ENCODE results near the gene STX18. TPM values are rescaled to one million over a fixed set of nuclear protein-coding genes. Genes with fewer than 3 reads are reported as not detected.

The STX18 gene
- total RNA-seq, 1 experiment from 2014 or later: 18.5 TPM

DNA sequence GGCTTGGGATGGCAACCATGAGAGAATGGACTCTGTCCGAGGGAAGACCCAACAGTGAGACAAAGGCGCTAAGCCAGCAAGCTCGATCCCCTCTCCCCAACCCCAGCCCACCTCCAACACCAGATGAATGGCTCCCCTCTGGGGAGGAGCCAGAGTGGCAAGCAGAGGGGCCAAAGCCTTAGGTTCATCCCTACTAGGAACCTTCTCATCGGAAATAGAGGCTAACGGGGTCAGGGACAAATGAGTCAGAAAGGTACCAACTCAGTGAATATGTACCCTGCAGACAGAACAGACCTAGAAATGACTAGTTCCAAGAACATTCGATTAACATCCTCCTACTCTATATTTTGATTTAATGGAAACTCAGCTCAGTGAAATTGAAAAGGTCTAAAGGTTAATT is 81.1 kb downstream of the STX18 start:
- intact Hi-C loops (cut with micrococcal nuclease): no loop called here
- Histone ChIP-seq H3K9ac (ENCODE audit: low read length) (no peak overlapping the region), H3K9me3 (ENCODE audit: control insufficient read depth in 1 of 2, insufficient read depth in 1 of 2, low read depth in 1 of 2, low read length in 2 of 2) (no peaks in the 10 kb centered on the region), H3K27me3 (ENCODE audit: insufficient read depth, low read length) (no peaks in the 10 kb centered on the region), H3K4me3 (replicated peaks in 1 of 2; ENCODE audit: low read depth in 1 of 2, low read length in 2 of 2) (no peak overlapping the region), H3K9me2 (ENCODE audit: insufficient read depth) (no peaks in the 10 kb centered on the region), H2AFZ (ENCODE audit: low read depth, low read length, poor library complexity, severe bottlenecking) (no peak overlapping the region), H4K20me1 (ENCODE audit: insufficient read depth) (no peaks in the 10 kb centered on the region), H3K79me2 (ENCODE audit: insufficient read depth, low read length) (no peaks in the 10 kb centered on the region), H3K27ac (ENCODE audit: low read depth, low read length) (no peak overlapping the region), H3K4me2 (ENCODE audit: low read length) (no peak overlapping the region), H3K4me1 (ENCODE audit: control insufficient read depth in 1 of 2, insufficient read depth in 2 of 2, low read length in 2 of 2) (peaks cover 0 to 11% of the 10 kb centered on the region in 2 experiments; a peak in 1 of 4 replicates), H3K36me3 (ENCODE audit: control insufficient read depth in 1 of 2, insufficient read depth in 2 of 2, low read length in 2 of 2) (peaks cover 3 to 10% of the 10 kb centered on the region in 2 experiments; a peak in 1 of 4 replicates)
- CTCF ChIA-PET: no interaction called here
- ATAC-seq (no peak), DNase-seq (ENCODE audit: low read depth, low spot score) (no peak)
- no peak for TF ChIP-seq CBX3 (IDR thresholded peaks at IDR 0.05; ENCODE audit: low read depth)
- TF ChIP-seq CEBPB (IDR thresholded peaks at IDR 0.05; ENCODE audit: low read depth): no peak
- TF ChIP-seq, protein P1, sequence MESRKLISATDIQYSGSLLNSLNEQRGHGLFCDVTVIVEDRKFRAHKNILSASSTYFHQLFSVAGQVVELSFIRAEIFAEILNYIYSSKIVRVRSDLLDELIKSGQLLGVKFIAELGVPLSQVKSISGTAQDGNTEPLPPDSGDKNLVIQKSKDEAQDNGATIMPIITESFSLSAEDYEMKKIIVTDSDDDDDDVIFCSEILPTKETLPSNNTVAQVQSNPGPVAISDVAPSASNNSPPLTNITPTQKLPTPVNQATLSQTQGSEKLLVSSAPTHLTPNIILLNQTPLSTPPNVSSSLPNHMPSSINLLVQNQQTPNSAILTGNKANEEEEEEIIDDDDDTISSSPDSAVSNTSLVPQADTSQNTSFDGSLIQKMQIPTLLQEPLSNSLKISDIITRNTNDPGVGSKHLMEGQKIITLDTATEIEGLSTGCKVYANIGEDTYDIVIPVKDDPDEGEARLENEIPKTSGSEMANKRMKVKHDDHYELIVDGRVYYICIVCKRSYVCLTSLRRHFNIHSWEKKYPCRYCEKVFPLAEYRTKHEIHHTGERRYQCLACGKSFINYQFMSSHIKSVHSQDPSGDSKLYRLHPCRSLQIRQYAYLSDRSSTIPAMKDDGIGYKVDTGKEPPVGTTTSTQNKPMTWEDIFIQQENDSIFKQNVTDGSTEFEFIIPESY (IDR thresholded peaks at IDR 0.05; ENCODE audit: extremely low read depth, insufficient replicate concordance, low read length): no peak
- TF ChIP-seq ZFX (IDR thresholded peaks at IDR 0.05): no peak
- no peak for TF ChIP-seq POLR2AphosphoS5 (IDR thresholded peaks at IDR 0.05; ENCODE audit: low read depth, low read length)
- no peak for TF ChIP-seq SP1 (IDR thresholded peaks at IDR 0.05; ENCODE audit: low read depth)
- TF ChIP-seq, protein P2, sequence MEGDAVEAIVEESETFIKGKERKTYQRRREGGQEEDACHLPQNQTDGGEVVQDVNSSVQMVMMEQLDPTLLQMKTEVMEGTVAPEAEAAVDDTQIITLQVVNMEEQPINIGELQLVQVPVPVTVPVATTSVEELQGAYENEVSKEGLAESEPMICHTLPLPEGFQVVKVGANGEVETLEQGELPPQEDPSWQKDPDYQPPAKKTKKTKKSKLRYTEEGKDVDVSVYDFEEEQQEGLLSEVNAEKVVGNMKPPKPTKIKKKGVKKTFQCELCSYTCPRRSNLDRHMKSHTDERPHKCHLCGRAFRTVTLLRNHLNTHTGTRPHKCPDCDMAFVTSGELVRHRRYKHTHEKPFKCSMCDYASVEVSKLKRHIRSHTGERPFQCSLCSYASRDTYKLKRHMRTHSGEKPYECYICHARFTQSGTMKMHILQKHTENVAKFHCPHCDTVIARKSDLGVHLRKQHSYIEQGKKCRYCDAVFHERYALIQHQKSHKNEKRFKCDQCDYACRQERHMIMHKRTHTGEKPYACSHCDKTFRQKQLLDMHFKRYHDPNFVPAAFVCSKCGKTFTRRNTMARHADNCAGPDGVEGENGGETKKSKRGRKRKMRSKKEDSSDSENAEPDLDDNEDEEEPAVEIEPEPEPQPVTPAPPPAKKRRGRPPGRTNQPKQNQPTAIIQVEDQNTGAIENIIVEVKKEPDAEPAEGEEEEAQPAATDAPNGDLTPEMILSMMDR (IDR thresholded peaks at IDR 0.05 in 2 of 3, conservative IDR thresholded peaks at IDR 0.05 in 1 of 3; ENCODE audit: borderline replicate concordance in 1 of 3, insufficient read depth in 1 of 3, low read depth in 2 of 3, low read length in 2 of 3): no peak
- TF ChIP-seq ZNF274 (IDR thresholded peaks at IDR 0.05; ENCODE audit: low read depth, low read length): no peak
- TF ChIP-seq JUND (IDR thresholded peaks at IDR 0.05): no peak
- no peak for TF ChIP-seq TCF7L2 (IDR thresholded peaks at IDR 0.05; ENCODE audit: borderline replicate concordance, extremely low read depth, insufficient read depth, insufficient read length)
- no peak for TF ChIP-seq POLR2A (IDR thresholded peaks at IDR 0.05; ENCODE audit: borderline replicate concordance, extremely low read depth, insufficient read depth, insufficient read length)
- TF ChIP-seq, protein P3, sequence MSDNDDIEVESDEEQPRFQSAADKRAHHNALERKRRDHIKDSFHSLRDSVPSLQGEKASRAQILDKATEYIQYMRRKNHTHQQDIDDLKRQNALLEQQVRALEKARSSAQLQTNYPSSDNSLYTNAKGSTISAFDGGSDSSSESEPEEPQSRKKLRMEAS (IDR thresholded peaks at IDR 0.05): no peak
- RAD21 ChIA-PET (ENCODE audit: low non-redundant PET in 1 of 2, low total read pairs in 2 of 2, uncharacterized antibody in 2 of 2, unreplicated experiment in 2 of 2): no interaction called here
- no TSS peak for BruUV-seq (replicated peaks)
- POLR2A ChIA-PET: no interaction called here
